Tibial nerve (tissue), 4 donors: ENCODE measurements around the gene UBAP1L.

Experiments
- EP300 ChIP-seq, 2 donors: sonication (generic); formaldehyde crosslinking; IDR thresholded peaks; one replicate each; pipeline ENCODE4 v1.6.1; 2017; ENCODE audit warnings: antibody characterized with exemption in 2 of 2, mild to moderate bottlenecking in 1 of 2
- TF ChIP-seq, protein P1 (sequence below), 5 experiments: fragments of 200-600 bp in 3 of 5; fragments of 450-650 bp in 2 of 5; sonication (generic) in 3 of 5; IDR thresholded peaks; one replicate each; pipeline ENCODE4 v1.5.1; 2016 to 2019; ENCODE audit warnings: antibody characterized with exemption in 5 of 5, mild to moderate bottlenecking in 3 of 5, moderate library complexity in 2 of 5

DNA sequence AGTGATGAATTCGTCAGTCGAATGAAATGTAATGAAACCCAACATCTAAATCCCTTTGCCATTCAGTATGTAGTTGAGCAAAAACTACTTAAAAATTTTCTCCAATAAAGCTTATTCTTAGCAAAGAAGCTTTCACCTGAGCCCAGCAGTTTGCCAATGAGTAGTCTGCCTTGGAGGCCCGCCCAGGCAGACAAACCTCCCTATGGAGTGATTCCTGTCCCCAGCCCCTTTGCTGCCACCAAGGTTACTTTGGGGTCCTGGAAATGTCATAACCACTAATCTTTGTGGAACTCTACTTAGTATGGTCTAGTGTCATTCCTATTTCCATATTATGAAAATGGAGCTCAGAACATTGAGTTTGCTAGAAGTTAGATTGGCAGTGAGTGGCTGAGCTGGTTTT lies 12.1 kb downstream of the UBAP1L start:
- TF ChIP-seq EP300 (IDR thresholded peaks at IDR 0.05): no peak
- TF ChIP-seq, protein P1, sequence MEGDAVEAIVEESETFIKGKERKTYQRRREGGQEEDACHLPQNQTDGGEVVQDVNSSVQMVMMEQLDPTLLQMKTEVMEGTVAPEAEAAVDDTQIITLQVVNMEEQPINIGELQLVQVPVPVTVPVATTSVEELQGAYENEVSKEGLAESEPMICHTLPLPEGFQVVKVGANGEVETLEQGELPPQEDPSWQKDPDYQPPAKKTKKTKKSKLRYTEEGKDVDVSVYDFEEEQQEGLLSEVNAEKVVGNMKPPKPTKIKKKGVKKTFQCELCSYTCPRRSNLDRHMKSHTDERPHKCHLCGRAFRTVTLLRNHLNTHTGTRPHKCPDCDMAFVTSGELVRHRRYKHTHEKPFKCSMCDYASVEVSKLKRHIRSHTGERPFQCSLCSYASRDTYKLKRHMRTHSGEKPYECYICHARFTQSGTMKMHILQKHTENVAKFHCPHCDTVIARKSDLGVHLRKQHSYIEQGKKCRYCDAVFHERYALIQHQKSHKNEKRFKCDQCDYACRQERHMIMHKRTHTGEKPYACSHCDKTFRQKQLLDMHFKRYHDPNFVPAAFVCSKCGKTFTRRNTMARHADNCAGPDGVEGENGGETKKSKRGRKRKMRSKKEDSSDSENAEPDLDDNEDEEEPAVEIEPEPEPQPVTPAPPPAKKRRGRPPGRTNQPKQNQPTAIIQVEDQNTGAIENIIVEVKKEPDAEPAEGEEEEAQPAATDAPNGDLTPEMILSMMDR (IDR thresholded peaks at IDR 0.05): no peak
